ENCODE results near the gene OR52J3. TPM values are rescaled to one million over a fixed set of nuclear protein-coding genes. Genes with fewer than 3 reads are reported as not detected.

The OR52J3 gene
- total and polyA plus RNA-seq, 10 of the 15 experiments (the other 5 are each of a cell fraction or from before 2014, with no cell fraction given) = not detected

GRCh38 chr11:5013012-5013411 lies 33.3 kb upstream of the OR52J3 start:
- CTCF ChIA-PET = interaction anchor here (0.9 kb wide), 1 partner anchor 407 kb away, joined by 3 read pairs; no protein-coding TSS in a partner anchor
- in situ Hi-C loops (cut with MboI) = no loop called here
- H2AFZ ChIP-seq (ENCODE audit: control insufficient read depth, low read depth, low read length) = no peak overlapping the region

More at GRCh38 chr11:5013012-5013411, 33.3 kb upstream of the OR52J3 start:
- Histone ChIP-seq H3K4me3 (no peak overlapping the region), H3K4me1 (ENCODE audit: control insufficient read depth, insufficient read depth, low read length) (no peaks in the 10 kb centered on the region), H3K27me3 (replicated peaks in 1 of 2; ENCODE audit: control insufficient read depth in 2 of 2, insufficient read depth in 2 of 2, low read length in 1 of 2) (no peaks in the 10 kb centered on the region), H3K27ac (ENCODE audit: control insufficient read depth, insufficient read depth) (no peak overlapping the region), H3K36me3 (ENCODE audit: control insufficient read depth in 2 of 2, insufficient read depth in 2 of 2, low read length in 1 of 2) (no peaks in the 10 kb centered on the region), H3K9ac (ENCODE audit: control insufficient read depth, insufficient read depth, low read length) (no peak overlapping the region), H3K4me2 (ENCODE audit: control insufficient read depth, insufficient read depth) (no peak overlapping the region), H3K9me3 (replicated peaks; ENCODE audit: control insufficient read depth, insufficient read depth, low read length) (no peaks in the 10 kb centered on the region), H3K79me2 (ENCODE audit: control insufficient read depth, insufficient read depth, low read length) (no peaks in the 10 kb centered on the region), H4K20me1 (ENCODE audit: control insufficient read depth, insufficient read depth) (no peaks in the 10 kb centered on the region)
- 0% methylated on average over 1 of the region's 1 CpG for WGBS (ENCODE audit: insufficient coverage, insufficient replicate concordance, low lambda C conversion rate, missing lambda C conversion rate)
- BruUV-seq (replicated peaks) = no TSS peak
- FAIRE-seq (no peak), DNase-seq (ENCODE audit: low read depth, low spot score) (no peak), ATAC-seq (no peak)
- no peak for TF ChIP-seq ZNF207 (IDR thresholded peaks at IDR 0.05; ENCODE audit: borderline replicate concordance)
- no peak for TF ChIP-seq CBX3 (IDR thresholded peaks at IDR 0.05; ENCODE audit: borderline replicate concordance, low read depth)
- TF ChIP-seq SP1 (IDR thresholded peaks at IDR 0.05; ENCODE audit: low read depth, low read length) = no peak
- TF ChIP-seq E4F1 (IDR thresholded peaks at IDR 0.05; ENCODE audit: borderline replicate concordance, partially characterized antibody) = no peak
- TF ChIP-seq TAF1 (IDR thresholded peaks at IDR 0.05; ENCODE audit: borderline replicate concordance, low read depth, low read length) = no peak
- no peak for TF ChIP-seq EP300 (IDR thresholded peaks at IDR 0.05; ENCODE audit: borderline replicate concordance in 1 of 2, control insufficient read depth in 1 of 2, low read depth in 2 of 2, low read length in 2 of 2)
- TF ChIP-seq IRF4 (IDR thresholded peaks at IDR 0.05; ENCODE audit: low read depth, low read length) = no peak
- TF ChIP-seq NBN (IDR thresholded peaks at IDR 0.05) = no peak
- no peak for TF ChIP-seq MTA2 (IDR thresholded peaks at IDR 0.05; ENCODE audit: low read depth)
- TF ChIP-seq, protein P1, sequence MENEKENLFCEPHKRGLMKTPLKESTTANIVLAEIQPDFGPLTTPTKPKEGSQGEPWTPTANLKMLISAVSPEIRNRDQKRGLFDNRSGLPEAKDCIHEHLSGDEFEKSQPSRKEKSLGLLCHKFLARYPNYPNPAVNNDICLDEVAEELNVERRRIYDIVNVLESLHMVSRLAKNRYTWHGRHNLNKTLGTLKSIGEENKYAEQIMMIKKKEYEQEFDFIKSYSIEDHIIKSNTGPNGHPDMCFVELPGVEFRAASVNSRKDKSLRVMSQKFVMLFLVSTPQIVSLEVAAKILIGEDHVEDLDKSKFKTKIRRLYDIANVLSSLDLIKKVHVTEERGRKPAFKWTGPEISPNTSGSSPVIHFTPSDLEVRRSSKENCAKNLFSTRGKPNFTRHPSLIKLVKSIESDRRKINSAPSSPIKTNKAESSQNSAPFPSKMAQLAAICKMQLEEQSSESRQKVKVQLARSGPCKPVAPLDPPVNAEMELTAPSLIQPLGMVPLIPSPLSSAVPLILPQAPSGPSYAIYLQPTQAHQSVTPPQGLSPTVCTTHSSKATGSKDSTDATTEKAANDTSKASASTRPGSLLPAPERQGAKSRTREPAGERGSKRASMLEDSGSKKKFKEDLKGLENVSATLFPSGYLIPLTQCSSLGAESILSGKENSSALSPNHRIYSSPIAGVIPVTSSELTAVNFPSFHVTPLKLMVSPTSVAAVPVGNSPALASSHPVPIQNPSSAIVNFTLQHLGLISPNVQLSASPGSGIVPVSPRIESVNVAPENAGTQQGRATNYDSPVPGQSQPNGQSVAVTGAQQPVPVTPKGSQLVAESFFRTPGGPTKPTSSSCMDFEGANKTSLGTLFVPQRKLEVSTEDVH (IDR thresholded peaks at IDR 0.05; ENCODE audit: low read depth, partially characterized antibody) = no peak
- TF ChIP-seq SUPT20H (IDR thresholded peaks at IDR 0.05; ENCODE audit: borderline replicate concordance, control insufficient read depth, low read depth, low read length) = no peak
- ChIA-PET POLR2A (no interaction called here), RAD21 (ENCODE audit: unreplicated experiment) (no interaction called here), SMC1A (ENCODE audit: uncharacterized antibody, unreplicated experiment) (no interaction called here)
- intact Hi-C loops (cut with micrococcal nuclease; ENCODE audit: unreplicated experiment) = no loop called here
